Osteocyte (in vitro differentiated cells): ENCODE measurements around the gene RNF31. TPM values are rescaled to one million over a fixed set of nuclear protein-coding genes. Genes with fewer than 3 reads are reported as not detected.

Source experiments
- DNase-seq: peaks from one replicate; pipeline ENCODE4 v3.0.0; 2021; ENCODE audit warnings: mixed read lengths; ENCODE audit not compliant: unreplicated experiment; ENCODE audit errors: extremely low spot score
- H3K27ac Mint-ChIP-seq: one replicate; pipeline ENCODE4 v1.8.0; 2021; ENCODE audit warnings: mild to moderate bottlenecking, mixed read lengths; ENCODE audit not compliant: unreplicated experiment
- H3K27me3 Mint-ChIP-seq: one replicate; pipeline ENCODE4 v1.8.0; 2021; ENCODE audit warnings: mixed read lengths; ENCODE audit not compliant: unreplicated experiment
- H3K36me3 Mint-ChIP-seq: one replicate; pipeline ENCODE4 v1.8.0; 2021; ENCODE audit warnings: mixed read lengths; ENCODE audit not compliant: unreplicated experiment
- H3K4me1 Mint-ChIP-seq: one replicate; pipeline ENCODE4 v1.8.0; 2021; ENCODE audit warnings: mixed read lengths; ENCODE audit not compliant: unreplicated experiment
- H3K4me3 Mint-ChIP-seq: one replicate; pipeline ENCODE4 v1.8.0; 2021; ENCODE audit warnings: mild to moderate bottlenecking, moderate library complexity, mixed read lengths; ENCODE audit not compliant: unreplicated experiment
- H3K9me3 Mint-ChIP-seq: one replicate; pipeline ENCODE4 v1.8.0; 2021; ENCODE audit warnings: mixed read lengths; ENCODE audit not compliant: unreplicated experiment
- total RNA-seq: library from RNA; stranded (reverse); gene quantifications from 2 replicates; pipeline ENCODE4 v1.2.1, GENCODE V29; 2021
- TF ChIP-seq, protein P1 (sequence below): fragments of 200-600 bp; sonication (generic); IDR thresholded peaks from 2 replicates; pipeline ENCODE4 v1.5.0; 2021; ENCODE audit warnings: antibody characterized with exemption, mild to moderate bottlenecking, moderate library complexity

Gene RNF31
- total RNA-seq, 1 donor from 2014 or later = 65.9 TPM

DNA sequence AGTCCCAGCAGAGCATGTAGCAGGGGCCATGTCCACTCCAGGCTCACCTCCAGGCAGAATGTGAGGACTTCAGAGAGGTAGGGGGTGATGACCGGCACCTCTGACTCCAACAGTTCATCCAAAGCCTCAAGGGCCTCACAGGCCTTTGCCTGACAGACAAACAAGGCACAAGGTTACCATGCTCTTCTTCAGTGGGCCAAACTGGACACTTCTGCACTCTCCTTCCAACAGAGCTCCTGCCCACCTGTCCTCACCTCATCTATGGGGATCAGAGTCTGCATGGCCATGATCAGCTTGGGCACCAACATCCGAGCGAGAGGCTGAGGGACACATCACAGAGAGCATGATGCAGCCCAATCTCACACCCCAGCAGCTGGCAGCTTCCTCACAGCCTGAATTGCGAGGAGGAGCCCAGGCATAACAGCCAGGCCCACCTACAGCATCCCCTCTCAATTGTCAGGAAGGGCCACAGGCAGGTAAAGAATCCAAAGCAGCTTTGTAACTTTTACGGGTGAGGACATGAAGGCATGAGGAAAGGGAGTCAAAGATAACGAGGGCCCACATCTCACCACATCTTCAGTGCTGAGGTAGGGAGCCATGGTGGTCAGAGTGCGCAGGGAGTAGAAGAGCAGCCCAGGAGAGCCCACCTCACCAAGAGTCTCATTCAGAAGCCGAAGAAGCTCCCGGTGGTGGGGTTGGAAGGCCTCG is 39.7 kb downstream of the RNF31 start:
- H3K4me1 Mint-ChIP-seq = peaks cover 21% of the 10 kb centered on the region
- TF ChIP-seq, protein P1, sequence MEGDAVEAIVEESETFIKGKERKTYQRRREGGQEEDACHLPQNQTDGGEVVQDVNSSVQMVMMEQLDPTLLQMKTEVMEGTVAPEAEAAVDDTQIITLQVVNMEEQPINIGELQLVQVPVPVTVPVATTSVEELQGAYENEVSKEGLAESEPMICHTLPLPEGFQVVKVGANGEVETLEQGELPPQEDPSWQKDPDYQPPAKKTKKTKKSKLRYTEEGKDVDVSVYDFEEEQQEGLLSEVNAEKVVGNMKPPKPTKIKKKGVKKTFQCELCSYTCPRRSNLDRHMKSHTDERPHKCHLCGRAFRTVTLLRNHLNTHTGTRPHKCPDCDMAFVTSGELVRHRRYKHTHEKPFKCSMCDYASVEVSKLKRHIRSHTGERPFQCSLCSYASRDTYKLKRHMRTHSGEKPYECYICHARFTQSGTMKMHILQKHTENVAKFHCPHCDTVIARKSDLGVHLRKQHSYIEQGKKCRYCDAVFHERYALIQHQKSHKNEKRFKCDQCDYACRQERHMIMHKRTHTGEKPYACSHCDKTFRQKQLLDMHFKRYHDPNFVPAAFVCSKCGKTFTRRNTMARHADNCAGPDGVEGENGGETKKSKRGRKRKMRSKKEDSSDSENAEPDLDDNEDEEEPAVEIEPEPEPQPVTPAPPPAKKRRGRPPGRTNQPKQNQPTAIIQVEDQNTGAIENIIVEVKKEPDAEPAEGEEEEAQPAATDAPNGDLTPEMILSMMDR = no peak
- DNase-seq = no peak
- H3K27ac Mint-ChIP-seq = no peak overlapping the region
- H3K27me3 Mint-ChIP-seq = no peaks in the 10 kb centered on the region
- peak overlapping the region; percentile 87 for H3K4me3 Mint-ChIP-seq
- no peaks in the 10 kb centered on the region for H3K9me3 Mint-ChIP-seq
- peaks cover 12% of the 10 kb centered on the region for H3K36me3 Mint-ChIP-seq

GRCh38 chr14:24187539-24187915 is 40.2 kb downstream of the RNF31 start:
- H3K36me3 Mint-ChIP-seq = peaks cover 14% of the 10 kb centered on the region
- TF ChIP-seq, protein P1 = no peak
- H3K27me3 Mint-ChIP-seq = no peaks in the 10 kb centered on the region
- no peak for DNase-seq
- peak overlapping the region; percentile 89 for H3K27ac Mint-ChIP-seq
- no peaks in the 10 kb centered on the region for H3K9me3 Mint-ChIP-seq
- peak overlapping the region; percentile 87 for H3K4me3 Mint-ChIP-seq
- peaks cover 23% of the 10 kb centered on the region for H3K4me1 Mint-ChIP-seq

DNA sequence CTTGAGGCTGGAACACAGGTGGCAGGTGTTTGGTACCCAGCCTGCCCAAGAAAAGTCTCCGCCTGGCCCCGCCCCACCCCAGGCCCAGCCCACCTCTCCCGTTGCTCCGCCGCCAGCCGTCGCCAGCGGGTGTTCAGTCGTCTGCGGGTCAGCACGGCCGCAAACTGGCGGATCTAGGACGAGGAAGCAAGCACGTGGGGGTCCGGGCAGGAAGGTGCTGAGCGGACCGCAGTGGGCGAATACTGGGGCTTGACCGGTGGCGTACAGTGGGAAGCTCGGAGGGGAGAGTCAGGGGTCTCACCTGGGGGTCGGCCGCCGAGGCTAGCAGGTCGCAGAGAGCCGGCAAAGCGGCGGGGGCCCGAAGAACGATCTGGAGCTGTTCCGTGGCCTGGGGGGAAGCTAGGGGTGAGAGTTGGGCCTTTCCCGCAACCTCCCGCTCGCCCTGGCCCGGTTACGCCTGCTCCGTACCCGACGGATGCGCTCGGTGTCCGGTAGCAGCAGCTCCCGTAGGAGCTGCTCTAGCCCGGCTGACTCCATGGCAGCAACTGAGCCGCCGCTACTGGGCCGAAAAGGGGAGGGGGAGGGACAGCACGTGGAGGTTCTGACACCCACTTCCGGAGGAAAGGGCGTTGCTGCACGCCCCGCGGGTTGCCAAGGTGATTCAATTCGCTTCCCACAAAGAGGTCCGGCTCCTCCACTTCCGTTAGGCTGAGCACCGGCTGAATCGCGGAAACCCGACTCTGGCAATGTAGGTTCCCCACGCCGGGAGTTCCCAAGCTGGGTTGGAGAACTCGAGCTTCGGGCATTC is 41.2 kb downstream of the RNF31 start, which contains the start of gene IPO4:
Gene IPO4, minus strand, starts transcription at position 566 of the 808 bp plus-strand sequence. Its CDS starts 29 bp downstream, at position 537.
- Mint-ChIP-seq H3K4me3 (peak within 1 kb of the TSS; percentile 87), H3K27ac (peak within 1 kb of the TSS; percentile 89), H3K4me1 (peaks cover 23% of the 10 kb centered on the region), H3K27me3 (no peaks in the 10 kb centered on the region), H3K36me3 (peaks cover 16% of the 10 kb centered on the region), H3K9me3 (no peaks in the 10 kb centered on the region)
- peak; percentile 97 for DNase-seq
- TF ChIP-seq, protein P1 = no peak

DNA sequence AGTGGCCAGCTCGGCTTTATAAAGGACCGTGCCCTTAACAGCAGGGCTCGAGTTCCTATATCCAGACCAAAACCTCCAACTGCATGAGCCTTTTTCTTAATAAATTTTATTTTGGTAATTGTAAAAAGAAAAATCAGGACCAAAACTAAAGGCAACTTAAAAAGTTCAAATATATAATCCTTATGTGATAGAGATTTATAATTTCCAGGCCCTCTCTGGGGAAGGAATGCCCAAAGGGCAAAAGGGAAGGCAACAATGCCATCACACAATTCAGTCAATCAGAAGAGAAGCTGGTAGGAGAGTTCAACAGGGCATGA is 41.7 kb downstream of the RNF31 start:
- TF ChIP-seq, protein P1 = no peak
- Mint-ChIP-seq H3K27ac (peak overlapping the region; percentile 89), H3K36me3 (peaks cover 15% of the 10 kb centered on the region), H3K4me1 (peaks cover 25% of the 10 kb centered on the region), H3K9me3 (no peaks in the 10 kb centered on the region), H3K4me3 (peak overlapping the region; percentile 87), H3K27me3 (no peaks in the 10 kb centered on the region)
- DNase-seq = no peak

DNA sequence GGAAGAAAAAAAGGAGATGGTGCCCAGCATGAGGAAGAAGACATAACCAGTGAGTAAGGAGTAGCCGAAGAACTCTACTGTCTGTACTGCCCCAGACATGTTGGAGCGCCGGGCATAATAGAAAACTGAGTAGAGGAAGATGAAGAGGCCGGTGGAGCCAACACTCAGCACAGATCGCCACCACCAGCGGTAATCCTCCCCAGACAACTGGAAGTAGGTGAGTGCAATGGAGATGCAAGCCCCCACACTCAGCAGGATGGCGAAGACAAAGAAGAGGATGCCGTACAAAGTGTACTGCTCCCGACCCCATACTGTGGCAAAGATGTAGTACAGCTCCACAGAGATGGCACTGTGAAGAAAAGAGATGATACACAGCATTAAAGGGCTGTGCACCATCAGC is 42.2 kb downstream of the RNF31 start:
- Mint-ChIP-seq H3K4me1 (peaks cover 30% of the 10 kb centered on the region), H3K27me3 (no peaks in the 10 kb centered on the region), H3K9me3 (no peaks in the 10 kb centered on the region), H3K4me3 (no peak overlapping the region), H3K36me3 (peaks cover 15% of the 10 kb centered on the region), H3K27ac (peak overlapping the region; percentile 89)
- no peak for DNase-seq
- TF ChIP-seq, protein P1 = no peak
